ENCODE data around the gene TMEM167A.

Gene TMEM167A

DNA sequence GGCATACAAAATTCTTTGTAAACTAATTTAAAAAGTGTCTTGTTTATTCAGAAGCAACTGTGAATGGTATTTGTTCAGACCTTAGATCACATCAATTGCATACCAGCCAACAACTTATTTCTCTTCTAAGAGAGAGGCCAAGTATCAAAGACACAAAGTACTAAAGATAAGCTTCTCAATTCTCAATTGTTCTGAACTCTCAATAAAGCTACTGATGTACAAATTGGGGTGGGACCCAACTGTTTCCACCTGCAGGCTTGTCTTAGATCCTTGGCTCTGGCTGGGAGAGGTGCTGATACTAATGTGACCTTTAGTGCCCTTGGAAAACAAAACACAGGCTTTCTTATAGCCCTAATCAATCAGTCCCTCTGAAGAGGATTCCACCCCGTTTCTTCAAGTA is 22.3 kb upstream of the TMEM167A start:
- DNase-seq (ENCODE audit: low read depth, low spot score), result no peak
- TF ChIP-seq CTCF (IDR thresholded peaks at IDR 0.05; ENCODE audit: low read depth, low read length), result no peak
- in situ Hi-C loops (cut with HindIII; ENCODE audit: low sequenced_read_pairs), result no loop called here
- no peak overlapping the region for H3K4me3 ChIP-seq (ENCODE audit: low read depth, low read length)

GRCh38 chr5:83099001-83099400 is 21.8 kb upstream of the TMEM167A start:
- in situ Hi-C loops (cut with HindIII; ENCODE audit: low sequenced_read_pairs), result no loop called here
- no peak for DNase-seq (ENCODE audit: low read depth, low spot score)
- no peak for TF ChIP-seq CTCF (IDR thresholded peaks at IDR 0.05; ENCODE audit: low read depth, low read length)
- no peak overlapping the region for H3K4me3 ChIP-seq (ENCODE audit: low read depth, low read length)

GRCh38 chr5:83097689-83098231 is 20.6 kb upstream of the TMEM167A start:
- no peak overlapping the region for H3K4me3 ChIP-seq (ENCODE audit: low read depth, low read length)
- peak; percentile 48 for DNase-seq (ENCODE audit: low read depth, low spot score)
- no peak for TF ChIP-seq CTCF (IDR thresholded peaks at IDR 0.05; ENCODE audit: low read depth, low read length)
- in situ Hi-C loops (cut with HindIII; ENCODE audit: low sequenced_read_pairs), result no loop called here

- DNase-seq (ENCODE audit: low read depth, low spot score), result peak; percentile 5
- in situ Hi-C loops (cut with HindIII; ENCODE audit: low sequenced_read_pairs), result no loop called here
- H3K4me3 ChIP-seq (ENCODE audit: low read depth, low read length), result no peak overlapping the region
- TF ChIP-seq CTCF (IDR thresholded peaks at IDR 0.05; ENCODE audit: low read depth, low read length), result no peak
These were observed 19.6 kb upstream of the TMEM167A start for GRCh38 chr5:83096660-83097339.

GRCh38 chr5:83095957-83096539 is 18.9 kb upstream of the TMEM167A start:
- H3K4me3 ChIP-seq (ENCODE audit: low read depth, low read length), result no peak overlapping the region
- TF ChIP-seq CTCF (IDR thresholded peaks at IDR 0.05; ENCODE audit: low read depth, low read length), result no peak
- in situ Hi-C loops (cut with HindIII; ENCODE audit: low sequenced_read_pairs), result no loop called here
- DNase-seq (ENCODE audit: low read depth, low spot score), result peak; percentile 80

DNA sequence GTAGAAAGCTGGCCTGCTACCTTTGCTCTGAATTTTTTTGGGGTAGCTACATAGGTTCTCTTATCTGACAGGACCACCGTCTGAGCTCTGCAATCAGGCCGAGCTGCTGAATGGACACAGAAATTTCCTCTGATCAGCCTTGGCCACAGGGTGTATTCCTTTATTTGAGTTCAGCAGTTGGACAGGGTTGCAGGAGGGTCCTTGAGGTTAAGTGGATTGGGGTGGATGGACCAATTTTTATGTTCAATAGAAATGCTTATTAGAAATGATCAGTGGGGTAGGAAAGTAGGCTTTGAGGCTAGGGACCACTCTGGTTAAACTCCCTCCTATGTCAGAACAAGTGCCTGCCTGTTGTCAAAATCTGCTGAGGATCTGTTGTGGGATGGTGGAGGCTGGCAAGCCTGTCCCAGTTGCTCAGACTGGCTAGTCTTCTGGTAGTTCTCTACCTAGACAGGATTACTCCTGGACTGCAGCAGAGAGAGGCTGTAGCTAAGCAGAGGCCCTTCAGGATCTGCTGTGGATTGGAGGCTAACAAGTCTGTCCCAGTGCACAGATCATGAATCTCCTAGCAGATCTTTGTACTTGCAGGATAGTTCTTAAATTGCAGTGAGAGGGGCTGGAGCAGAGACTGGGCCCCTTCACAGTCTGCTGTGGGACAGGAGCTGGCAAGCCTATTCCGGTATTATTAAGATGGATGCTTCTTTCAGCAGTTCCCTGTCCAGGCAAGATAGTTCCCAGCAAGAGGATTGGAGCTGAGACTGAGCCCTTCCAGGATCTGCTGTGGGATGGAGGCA is 18.2 kb upstream of the TMEM167A start:
- H3K4me3 ChIP-seq (ENCODE audit: low read depth, low read length), result no peak overlapping the region
- TF ChIP-seq CTCF (IDR thresholded peaks at IDR 0.05; ENCODE audit: low read depth, low read length), result no peak
- no peak for DNase-seq (ENCODE audit: low read depth, low spot score)
- in situ Hi-C loops (cut with HindIII; ENCODE audit: low sequenced_read_pairs), result no loop called here

Data from astrocyte of the spinal cord (primary cell).